HG03135 (cell line): ENCODE results near the gene DSC2.
"Not testable (repeated sequence)": the region's sequence is repeated elsewhere in the genome, so short reads cannot be mapped to it uniquely, and the experiment has no call there.

Experiments used
- ATAC-seq: cut with Tn5 transposase; IDR thresholded peaks from one replicate; pipeline ENCODE4 v1.9.1; 2021; ENCODE audit warnings: mild to moderate bottlenecking, moderate library complexity; ENCODE audit not compliant: unreplicated experiment

DSC2 gene

GRCh38 chr18:31045599-31045998 lies 56.6 kb downstream of the DSC2 start:
- ATAC-seq = no peak

GRCh38 chr18:31044926-31045325 lies 57.3 kb downstream of the DSC2 start:
- no peak for ATAC-seq

GRCh38 chr18:31043709-31044108 lies 58.5 kb downstream of the DSC2 start:
- no peak for ATAC-seq

GRCh38 chr18:31042406-31043181 lies 59.6 kb downstream of the DSC2 start, which contains the start of gene DSC3:
Gene DSC3 (minus strand): TSS chr18:31042742. CDS start chr18:31042660, 82 bp downstream.
- no peak for ATAC-seq

GRCh38 chr18:31042084-31042405 lies 60.2 kb downstream of the DSC2 start:
- no peak for ATAC-seq

GRCh38 chr18:31041271-31042083 lies 60.7 kb downstream of the DSC2 start:
- ATAC-seq = no peak

GRCh38 chr18:31040686-31041270 lies 61.4 kb downstream of the DSC2 start:
- ATAC-seq = no peak

GRCh38 chr18:31039426-31039825 lies 62.8 kb downstream of the DSC2 start:
- ATAC-seq = no peak

GRCh38 chr18:31037686-31038085 lies 64.5 kb downstream of the DSC2 start:
- not testable (repeated sequence) for ATAC-seq

- no peak for ATAC-seq
These were observed 67.7 kb downstream of the DSC2 start for GRCh38 chr18:31034541-31034940.

GRCh38 chr18:31030574-31031278 lies 71.5 kb downstream of the DSC2 start:
- no peak for ATAC-seq

GRCh38 chr18:31015715-31016434 lies 86.3 kb downstream of the DSC2 start:
- ATAC-seq = no peak

- ATAC-seq = not testable (repeated sequence)
These were observed 90.8 kb downstream of the DSC2 start for GRCh38 chr18:31011455-31011854.

GRCh38 chr18:31010601-31011000 lies 91.6 kb downstream of the DSC2 start:
- no peak for ATAC-seq
